Measurements from ENCODE around the gene DISP3.

Gene DISP3

DNA sequence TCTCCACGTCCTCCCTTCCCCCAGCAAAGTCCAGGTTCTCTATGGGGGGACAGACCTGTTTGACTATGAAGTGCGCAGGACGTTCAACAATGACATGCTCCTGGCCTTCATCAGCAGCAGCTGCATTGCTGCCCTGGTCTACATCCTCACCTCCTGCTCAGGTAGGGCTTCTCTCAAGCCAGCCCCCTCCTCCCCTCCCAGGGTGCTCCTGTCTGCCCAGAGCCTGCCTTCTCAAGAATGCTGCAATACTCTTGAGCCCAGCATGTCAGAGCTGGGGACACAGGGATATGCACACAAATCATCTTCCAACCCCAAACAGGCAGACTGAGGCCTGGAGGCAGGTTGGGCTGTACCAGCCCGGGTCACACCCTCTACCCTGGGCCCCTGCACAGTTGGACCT is 35.4 kb downstream of the DISP3 start:
- DNase-seq (ENCODE audit: extremely low read depth in 1 of 2, low read depth in 1 of 2) = no peak

DNA sequence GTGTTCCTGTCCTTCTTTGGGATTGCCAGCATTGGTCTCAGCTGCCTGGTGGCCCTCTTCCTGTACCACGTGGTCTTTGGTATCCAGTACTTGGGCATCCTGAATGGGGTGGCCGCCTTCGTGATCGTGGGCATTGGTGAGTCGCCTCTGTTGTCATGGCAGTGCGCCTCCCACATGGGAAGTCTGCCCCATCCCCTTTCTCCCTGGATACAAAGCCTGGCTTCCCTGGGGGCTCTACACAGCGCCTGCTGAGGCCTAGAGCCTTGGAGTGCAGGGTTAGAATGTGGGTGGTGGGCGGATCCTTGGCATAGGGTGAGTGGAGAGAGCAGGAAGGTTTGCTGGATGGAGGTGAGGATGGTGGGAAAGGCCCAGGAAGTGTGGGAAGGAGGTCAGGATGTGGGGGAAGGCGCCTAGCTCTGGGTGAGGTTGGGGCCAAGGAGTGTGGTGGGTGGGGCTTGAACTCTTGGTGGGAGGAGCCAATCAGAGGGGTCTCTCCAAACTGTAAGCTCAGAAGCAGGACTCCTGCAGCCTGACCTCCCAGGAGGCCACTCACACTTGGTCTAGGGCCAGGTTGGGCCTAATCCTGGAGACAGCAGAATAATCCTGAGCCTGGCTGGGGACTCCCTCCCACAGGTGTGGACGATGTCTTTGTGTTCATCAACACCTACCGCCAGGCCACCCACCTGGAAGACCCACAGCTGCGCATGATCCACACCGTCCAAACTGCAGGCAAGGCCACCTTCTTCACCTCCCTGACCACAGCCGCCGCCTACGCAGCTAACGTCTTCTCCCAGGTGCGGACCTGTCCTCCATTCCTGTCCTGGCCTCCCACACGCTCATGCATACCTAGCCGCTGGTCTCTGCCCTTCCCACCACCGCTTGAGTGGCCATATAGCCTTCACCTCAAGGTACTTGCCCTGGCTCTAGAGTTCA is 36.7 kb downstream of the DISP3 start:
- DNase-seq (ENCODE audit: extremely low read depth in 1 of 2, low read depth in 1 of 2) = no peak

DNA sequence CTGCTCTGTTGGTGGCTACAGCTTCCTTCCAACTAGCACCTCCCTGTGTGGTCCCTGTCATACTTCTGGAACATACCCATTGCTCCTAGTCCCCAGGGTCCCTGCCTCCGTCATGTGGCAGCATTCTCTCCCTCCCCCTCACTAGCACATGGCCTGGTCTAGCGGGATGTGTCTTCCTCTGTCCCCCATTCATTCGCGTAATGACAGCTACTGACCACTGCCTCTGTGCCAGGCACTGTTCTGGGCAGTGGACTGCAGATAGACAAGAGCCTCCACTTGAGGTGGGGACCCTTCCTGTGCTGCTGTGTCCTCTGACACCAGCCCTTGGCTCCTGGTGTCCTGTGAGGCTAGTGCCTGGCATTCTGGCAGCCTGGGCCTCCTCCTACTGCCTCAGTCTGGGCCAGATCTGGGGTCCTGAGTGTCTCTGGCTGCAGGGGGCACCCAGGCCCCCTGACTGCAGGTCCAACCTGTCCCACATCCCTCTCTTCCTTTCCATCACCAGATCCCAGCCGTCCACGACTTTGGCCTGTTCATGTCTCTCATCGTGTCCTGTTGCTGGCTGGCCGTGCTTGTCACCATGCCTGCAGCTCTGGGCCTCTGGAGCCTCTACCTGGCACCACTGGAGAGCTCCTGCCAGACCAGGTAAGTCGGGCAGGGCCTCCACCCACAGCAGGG is 38.1 kb downstream of the DISP3 start:
- DNase-seq (ENCODE audit: extremely low read depth in 1 of 2, low read depth in 1 of 2) = no peak

DNA sequence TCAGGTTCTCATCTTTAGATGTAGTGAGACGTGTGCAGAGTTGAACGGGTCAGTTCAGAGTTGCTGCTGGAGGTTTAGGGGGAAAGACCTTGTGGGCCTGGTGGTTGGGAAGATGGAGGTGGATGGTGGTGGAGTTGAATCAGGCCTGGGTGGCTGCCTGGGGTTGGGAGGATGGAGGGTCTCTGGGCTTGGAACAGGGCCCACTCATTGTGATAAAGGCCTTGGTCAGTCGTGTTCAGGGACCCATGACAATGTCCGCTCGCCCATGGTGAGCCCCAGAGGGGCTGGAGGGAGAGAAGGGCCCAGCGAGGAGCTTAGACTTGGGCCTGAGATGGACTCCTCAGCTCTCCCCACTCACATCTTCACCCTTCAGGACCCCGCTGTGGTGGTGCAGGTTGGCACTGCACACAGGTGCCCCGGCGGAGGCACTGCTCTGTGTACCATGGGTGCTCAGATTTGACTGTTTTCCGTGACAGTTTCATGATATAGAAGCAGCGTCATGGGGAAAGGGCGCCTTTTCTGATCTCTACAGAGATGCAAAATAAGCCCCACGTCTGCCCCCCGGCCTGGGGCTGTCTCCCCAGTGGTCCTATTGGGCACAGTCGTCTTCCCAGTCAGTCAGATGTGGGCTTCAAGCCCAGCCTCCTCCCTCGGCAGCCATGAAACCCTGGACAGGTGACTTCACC is 39.2 kb downstream of the DISP3 start:
- no peak for DNase-seq (ENCODE audit: extremely low read depth in 1 of 2, low read depth in 1 of 2)

DNA sequence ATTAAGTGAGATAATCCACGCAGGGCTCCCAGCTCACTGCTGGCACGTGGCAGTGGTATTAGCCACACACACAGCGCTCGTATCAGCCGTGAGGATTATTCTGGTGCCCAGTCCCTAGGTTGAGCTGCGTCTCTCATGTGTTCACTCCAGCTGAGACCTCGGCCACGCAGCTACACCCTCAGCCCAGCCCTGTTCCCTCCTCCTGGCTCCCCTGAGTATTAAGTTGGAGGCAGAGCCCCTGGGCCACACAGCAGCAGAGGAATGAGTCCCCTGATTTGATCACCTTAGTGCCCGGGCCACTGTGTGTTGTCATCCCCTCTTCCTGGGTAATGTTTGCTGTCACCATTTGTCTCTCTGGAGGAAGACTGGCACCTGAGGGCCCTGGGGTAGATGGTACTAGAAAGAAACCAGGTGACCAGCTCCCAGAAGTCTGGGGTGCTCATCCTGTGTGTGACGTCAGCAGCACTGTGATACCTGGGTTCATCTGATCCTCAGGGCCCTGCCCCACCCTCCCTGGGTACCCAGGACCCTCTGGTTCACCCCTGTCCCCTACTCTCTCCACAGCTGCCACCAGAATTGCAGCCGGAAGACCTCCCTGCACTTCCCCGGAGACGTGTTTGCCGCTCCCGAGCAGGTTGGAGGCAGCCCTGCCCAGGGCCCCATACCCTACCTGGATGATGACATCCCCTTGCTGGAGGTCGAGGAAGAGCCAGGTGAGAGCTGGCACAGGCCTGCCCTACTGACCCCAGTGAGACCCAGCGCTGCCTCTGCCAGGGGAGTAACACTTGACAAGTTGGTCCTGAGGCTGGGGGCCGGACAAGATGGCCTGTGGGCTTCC is 40.1 kb downstream of the DISP3 start:
- DNase-seq (ENCODE audit: extremely low read depth in 1 of 2, low read depth in 1 of 2) = no peak

DNA sequence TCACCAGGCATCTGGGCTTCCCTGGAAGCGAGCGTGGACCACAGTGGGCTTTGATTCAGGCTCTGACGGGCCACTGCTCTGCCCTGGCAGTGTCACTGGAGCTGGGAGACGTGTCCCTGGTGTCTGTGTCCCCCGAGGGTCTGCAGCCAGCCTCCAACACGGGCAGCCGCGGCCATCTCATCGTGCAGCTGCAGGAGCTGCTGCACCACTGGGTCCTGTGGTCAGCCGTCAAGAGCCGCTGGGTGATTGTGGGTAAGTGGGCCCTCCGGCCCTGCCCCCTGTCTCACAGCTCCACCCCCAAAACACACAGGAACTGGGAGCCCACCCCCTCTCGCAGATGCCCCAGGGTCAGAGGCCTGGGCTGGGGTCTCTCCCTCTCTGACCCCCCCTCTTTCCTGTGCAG is 40.7 kb downstream of the DISP3 start:
- DNase-seq (ENCODE audit: extremely low read depth in 1 of 2, low read depth in 1 of 2) = no peak

DNA sequence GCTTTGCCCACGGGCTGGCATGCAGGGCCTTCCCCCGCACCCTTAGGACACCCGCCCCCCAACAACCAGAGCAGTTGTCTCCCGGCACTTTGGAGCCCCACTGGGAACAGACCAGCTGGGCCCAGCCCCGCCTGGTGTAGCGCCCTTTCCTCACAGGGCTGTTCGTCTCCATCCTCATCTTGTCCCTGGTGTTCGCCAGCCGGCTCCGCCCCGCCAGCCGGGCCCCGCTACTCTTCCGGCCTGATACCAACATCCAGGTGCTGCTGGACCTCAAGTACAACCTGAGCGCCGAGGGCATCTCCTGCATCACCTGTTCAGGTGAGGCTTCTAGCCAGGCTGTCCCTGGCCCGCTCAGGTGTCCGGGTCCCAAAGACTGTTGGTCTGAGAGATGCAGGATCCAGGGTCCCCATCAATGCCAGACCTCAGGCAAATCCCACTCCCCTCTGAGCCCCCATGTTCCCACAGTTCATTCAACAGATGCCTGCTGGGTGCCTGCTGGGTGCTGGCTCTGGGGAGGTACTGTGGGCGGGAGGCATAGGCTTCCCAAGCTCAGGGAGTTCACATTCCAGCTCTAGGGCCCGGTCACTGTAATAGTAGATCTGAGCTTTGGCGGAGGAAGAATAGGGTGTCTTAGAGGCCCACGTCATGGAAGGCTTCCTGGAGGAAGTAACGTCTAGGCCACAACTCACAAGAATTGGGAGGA is 41.7 kb downstream of the DISP3 start:
- DNase-seq (ENCODE audit: extremely low read depth in 1 of 2, low read depth in 1 of 2) = no peak

DNA sequence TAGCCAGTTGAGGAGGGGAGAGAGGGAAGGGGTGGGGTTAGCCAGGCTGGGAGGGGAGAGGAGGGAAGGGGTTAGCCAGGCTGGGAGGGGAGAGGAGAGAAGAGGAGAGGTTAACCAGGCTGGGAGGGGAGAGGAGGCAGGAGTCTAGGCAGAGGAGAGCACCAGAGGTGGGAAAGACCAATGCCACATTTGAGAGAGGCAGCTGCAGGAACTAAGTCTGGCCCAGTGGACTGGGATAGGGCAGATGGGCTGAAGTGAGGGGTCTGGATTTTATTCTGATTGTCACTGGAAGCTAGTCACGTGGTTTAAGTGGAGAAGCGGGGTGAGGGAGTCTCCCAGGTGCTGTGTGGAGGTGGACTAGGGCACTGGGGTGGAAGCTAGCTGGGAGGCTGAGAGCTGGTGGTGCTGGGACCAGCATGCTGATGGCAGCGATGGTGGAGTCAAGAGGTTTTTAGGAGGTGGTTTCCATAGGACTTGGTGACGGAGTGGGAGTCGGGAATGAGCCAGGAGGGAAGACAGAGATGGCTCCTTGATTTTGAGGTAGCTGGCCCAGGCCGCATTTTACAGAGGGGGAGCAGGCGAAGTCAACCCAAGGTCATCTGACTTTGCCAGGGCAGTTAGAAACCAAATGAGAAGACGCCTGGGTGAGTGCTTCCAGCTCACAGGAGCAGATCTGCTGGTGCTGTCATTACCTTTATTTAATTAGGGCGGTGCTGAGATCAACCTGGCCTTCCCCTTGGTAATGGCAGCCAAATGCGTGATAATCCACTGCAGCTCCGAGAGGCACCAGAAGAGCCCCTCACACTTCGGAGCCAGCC is 42.8 kb downstream of the DISP3 start:
- DNase-seq (ENCODE audit: extremely low read depth in 1 of 2, low read depth in 1 of 2) = no peak

DNA sequence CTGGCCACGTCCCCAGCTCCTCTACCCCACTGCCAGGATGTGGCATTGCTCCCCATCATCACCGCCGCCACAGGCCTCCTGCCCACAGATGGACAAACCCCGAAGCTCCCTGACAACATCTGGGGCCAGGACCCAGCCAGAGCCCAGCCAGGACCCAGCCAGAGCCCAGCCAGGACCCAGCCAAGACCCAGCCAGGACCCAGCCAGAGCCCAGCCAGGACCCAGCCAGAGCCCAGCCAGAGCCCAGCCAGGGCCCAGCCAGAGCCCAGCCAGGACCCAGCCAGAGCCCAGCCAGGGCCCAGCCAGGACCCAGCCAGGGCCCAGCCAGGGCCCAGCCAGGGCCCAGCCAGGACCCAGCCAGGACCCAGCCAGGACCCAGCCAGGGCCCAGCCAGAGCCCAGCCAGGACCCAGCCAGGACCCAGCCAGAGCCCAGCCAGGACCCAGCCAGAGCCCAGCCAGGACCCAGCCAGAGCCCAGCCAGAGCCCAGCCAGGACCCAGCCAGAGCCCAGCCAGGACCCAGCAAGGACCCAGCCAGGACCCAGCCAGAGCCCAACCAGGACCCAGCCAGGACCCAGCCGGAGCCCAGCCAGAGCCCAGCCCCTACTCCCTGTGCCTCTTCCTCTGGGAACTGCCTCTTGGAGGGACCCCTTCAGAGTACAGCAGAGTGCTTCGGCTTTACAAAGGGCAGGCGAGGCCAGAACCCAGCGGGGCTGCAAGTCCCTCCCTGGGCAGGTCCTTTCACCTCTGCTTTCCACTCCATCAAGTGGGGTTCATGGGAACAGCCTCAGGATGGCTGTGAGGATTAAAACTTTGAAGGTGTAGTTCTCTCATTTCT is 43.7 kb downstream of the DISP3 start:
- DNase-seq (ENCODE audit: extremely low read depth in 1 of 2, low read depth in 1 of 2) = no peak

DNA sequence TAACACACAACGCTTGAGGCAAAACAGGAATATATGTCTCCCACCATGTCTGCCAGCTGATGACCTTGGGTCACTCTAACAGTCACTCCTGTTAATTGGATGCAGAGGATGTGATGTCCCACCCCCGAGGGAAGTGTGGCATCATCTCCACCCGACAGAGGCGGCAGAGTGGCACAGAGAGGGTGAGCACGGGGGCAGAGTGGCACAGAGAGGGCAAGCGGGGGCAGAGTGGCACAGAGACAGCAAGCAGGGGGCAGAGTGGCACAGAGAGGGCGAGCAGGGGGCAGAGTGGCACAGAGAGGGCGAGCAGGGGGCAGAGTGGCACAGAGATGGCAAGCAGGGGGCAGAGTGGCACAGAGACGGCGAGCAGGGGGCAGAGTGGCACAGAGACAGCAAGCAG is 44.3 kb downstream of the DISP3 start:
- no peak for DNase-seq (ENCODE audit: extremely low read depth in 1 of 2, low read depth in 1 of 2)

DNA sequence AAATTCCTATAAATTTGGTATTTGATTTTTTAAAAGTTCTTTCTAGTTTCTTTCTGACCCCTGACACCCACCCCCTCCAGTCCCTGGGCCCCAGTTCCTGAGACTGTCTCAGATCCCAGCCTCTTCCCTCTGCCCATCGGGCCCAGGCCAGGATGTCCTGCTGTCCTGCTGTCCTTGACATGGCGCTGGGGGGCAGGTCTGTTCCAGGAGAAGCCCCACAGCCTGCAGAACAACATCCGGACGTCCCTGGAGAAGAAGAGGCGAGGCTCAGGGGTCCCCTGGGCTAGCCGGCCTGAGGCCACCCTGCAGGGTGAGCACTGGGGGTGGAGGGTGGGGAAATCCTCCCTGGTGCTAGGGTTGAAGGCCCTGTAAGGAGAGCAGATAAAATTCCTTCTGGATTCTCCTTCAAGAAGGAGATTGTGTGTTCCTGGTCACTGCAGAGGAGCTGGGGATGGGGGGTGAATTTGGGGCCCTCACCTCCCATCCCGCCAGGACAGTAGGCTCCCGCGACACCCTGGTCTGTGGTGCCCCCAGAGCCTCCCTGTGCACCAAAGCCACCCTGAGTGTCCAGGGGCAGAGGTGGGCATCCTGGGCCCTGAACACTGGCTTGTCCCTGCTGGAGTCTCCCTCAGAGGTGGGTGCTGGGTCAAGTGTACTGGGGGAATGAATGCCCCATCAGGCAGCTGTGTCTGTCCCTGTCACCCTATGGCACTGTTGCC is 45.0 kb downstream of the DISP3 start:
- DNase-seq (ENCODE audit: extremely low read depth in 1 of 2, low read depth in 1 of 2) = no peak

DNA sequence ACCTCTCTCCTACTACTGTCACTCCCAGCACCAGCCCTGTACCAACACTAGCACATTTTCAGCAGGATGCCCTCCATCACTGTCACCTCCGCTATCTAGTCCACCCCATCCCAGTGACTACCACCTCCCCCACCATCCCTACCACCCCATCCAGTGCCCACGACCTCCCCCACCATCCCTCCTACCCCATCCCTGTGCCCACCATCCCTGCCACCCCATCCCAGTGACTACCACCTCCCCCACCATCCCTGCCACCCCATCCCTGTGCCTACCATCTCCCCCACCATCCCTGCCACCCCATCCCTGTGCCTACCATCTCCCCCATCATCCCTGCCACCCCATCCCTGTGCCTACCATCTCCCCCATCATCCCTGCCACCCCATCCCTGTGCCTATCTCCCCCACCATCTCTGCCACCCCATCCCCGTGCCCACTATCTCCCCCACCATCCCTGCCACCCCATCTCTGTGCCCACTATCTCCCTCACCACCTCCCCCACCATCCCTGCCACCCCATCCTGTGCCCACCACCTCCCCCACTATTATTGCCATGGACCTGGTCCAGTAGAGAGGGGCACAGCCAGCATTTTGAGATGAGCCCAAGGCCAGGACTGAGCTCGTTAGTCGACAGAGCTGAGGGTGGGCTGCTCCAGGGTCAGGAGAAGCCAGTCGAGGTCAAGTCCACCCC is 45.7 kb downstream of the DISP3 start:
- no peak for DNase-seq (ENCODE audit: extremely low read depth in 1 of 2, low read depth in 1 of 2)

DNA sequence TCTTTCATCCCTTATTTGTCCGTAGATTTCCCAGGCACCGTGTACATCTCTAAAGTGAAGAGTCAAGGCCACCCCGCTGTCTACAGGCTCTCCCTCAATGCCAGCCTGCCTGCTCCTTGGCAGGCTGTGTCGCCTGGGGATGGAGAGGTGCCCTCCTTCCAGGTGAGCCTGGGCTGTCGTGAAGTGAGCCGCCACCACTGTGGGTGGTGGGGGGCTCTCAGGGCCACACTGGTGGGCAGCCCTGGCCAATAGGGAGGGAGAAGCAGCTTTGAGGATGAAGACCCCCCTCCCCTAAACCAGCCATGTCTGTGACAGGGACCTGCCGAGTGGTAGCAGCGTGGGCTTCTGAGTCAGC is 46.2 kb downstream of the DISP3 start:
- DNase-seq (ENCODE audit: extremely low read depth in 1 of 2, low read depth in 1 of 2) = no peak

DNA sequence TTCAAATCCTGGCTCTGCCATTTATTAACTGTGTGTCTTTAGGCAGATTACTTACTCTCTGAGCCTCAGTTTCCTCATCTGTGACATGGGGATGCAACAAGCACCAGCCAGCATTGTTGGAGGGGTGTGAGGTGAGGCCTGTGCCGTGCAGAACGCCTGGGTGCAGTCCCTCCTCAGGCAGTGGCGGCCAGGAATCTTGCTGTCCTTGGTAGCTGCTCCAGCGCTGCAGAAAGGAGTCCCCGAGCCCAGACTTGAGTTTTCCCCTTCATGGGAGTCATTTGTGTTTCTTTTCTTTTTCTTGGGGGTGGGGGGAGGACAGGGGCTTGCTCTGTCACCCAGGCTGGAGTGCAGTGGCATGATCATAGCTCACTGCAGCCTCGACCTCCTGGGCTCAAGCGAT is 46.6 kb downstream of the DISP3 start:
- DNase-seq (ENCODE audit: extremely low read depth in 1 of 2, low read depth in 1 of 2) = no peak

DNA sequence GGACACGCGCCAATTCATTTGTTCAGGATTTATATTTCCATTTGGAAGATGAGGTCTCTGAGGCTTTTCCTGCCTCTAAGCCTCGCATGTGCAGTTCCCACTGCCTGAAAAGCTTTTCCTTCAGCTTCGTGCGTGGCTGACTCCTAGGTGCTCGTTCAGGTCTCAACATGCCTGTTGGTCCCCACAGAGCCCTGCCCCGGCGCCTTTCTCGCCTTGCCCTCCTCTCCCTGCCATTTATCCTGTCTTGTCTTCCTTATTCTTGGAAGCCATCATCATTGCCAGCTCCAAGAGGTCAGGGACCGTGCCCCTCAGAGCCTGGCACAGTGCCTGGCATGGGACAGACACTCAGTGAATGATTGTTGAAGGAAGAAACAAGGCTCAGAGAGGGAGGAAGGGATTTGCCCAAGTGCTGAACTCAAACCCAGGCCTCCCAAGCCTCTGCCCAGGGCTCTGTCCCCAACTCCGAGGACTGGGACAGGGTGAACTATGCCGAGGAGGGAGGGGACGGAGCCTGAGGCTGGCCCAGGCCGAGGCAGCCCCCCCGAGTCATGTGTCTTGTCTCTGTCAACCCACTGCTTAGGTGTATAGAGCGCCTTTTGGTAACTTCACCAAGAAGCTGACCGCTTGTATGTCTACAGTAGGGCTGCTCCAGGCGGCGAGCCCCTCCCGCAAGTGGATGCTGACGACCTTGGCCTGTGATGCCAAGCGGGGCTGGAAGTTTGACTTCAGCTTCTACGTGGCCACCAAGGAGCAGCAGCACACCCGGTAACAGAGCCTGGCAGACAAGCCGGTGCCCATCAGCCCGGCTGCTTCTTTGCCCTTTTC is 47.3 kb downstream of the DISP3 start:
- DNase-seq (ENCODE audit: extremely low read depth in 1 of 2, low read depth in 1 of 2) = no peak

All from stimulated activated CD8-positive, alpha-beta memory T cell treated with anti-CD3 and anti-CD28 coated beads, Interleukin-7, amount 100 ng/mL, for 48 hours (primary cell).